ENCODE measurements around the gene ZNF516.

The ZNF516 gene

DNA sequence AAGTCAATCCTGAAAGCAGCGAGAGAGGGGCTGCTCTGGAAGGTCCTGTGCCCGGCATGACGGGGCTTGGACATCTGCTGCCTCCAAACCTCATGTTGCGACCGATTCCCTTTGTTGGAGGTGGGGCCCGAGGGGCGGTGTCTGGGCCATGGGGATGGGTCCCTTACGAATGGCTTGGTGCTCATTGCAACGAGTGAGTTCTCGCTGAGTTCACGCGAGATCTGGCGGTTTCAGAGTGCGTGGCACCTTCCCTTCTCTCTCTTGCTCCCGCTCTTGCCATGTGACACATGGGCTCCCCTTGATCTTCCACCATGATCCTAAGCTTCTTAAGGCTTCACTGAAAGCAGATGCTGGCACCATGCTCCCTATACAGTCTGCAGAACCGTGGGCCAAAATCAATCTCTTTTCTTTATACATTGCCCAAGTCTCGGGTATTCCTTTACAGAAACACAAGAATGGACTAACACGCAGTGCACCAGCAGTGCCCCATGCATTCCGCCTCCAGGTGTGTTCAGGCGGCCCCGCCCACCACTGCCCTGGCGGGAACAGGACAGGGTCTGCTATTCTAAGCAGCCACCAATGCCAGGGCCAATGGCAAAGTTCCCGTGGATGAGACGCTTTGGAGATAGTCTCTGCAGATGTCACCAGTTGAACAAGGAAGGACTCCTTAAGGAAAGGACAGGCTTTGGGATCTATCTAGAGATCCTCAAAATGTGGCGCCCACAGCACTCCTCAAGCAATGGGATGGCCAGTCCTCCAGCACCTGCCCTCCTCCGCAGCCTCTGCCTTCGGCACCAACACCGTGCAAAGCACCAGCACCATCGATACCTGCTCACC is 63.4 kb downstream of the ZNF516 start:
- TF ChIP-seq, protein P1, sequence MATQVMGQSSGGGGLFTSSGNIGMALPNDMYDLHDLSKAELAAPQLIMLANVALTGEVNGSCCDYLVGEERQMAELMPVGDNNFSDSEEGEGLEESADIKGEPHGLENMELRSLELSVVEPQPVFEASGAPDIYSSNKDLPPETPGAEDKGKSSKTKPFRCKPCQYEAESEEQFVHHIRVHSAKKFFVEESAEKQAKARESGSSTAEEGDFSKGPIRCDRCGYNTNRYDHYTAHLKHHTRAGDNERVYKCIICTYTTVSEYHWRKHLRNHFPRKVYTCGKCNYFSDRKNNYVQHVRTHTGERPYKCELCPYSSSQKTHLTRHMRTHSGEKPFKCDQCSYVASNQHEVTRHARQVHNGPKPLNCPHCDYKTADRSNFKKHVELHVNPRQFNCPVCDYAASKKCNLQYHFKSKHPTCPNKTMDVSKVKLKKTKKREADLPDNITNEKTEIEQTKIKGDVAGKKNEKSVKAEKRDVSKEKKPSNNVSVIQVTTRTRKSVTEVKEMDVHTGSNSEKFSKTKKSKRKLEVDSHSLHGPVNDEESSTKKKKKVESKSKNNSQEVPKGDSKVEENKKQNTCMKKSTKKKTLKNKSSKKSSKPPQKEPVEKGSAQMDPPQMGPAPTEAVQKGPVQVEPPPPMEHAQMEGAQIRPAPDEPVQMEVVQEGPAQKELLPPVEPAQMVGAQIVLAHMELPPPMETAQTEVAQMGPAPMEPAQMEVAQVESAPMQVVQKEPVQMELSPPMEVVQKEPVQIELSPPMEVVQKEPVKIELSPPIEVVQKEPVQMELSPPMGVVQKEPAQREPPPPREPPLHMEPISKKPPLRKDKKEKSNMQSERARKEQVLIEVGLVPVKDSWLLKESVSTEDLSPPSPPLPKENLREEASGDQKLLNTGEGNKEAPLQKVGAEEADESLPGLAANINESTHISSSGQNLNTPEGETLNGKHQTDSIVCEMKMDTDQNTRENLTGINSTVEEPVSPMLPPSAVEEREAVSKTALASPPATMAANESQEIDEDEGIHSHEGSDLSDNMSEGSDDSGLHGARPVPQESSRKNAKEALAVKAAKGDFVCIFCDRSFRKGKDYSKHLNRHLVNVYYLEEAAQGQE (IDR thresholded peaks at IDR 0.05; ENCODE audit: low read depth) = no peak
- TF ChIP-seq YY1 (IDR thresholded peaks at IDR 0.05; ENCODE audit: low read depth) = no peak
- TF ChIP-seq RAD21 (IDR thresholded peaks at IDR 0.05; ENCODE audit: low read depth) = no peak
- TF ChIP-seq TEAD4 (IDR thresholded peaks at IDR 0.05) = no peak
- TF ChIP-seq, protein P2, sequence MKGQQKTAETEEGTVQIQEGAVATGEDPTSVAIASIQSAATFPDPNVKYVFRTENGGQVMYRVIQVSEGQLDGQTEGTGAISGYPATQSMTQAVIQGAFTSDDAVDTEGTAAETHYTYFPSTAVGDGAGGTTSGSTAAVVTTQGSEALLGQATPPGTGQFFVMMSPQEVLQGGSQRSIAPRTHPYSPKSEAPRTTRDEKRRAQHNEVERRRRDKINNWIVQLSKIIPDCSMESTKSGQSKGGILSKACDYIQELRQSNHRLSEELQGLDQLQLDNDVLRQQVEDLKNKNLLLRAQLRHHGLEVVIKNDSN (IDR thresholded peaks at IDR 0.05) = no peak
- TF ChIP-seq ZBTB7A (IDR thresholded peaks at IDR 0.05; ENCODE audit: low read depth) = no peak
- no peak for TF ChIP-seq EGR1 (IDR thresholded peaks at IDR 0.05)
- no peak for TF ChIP-seq TCF12 (IDR thresholded peaks at IDR 0.05; ENCODE audit: low read depth)
- TF ChIP-seq CREB1 (IDR thresholded peaks at IDR 0.05; ENCODE audit: low read depth) = no peak
- TF ChIP-seq TAF1 (IDR thresholded peaks at IDR 0.05; ENCODE audit: low read depth) = no peak
- TF ChIP-seq MAX (IDR thresholded peaks at IDR 0.05) = no peak
- TF ChIP-seq FOXM1 (IDR thresholded peaks at IDR 0.05; ENCODE audit: borderline replicate concordance, low read depth) = no peak
- no peak for TF ChIP-seq EP300 (IDR thresholded peaks at IDR 0.05; ENCODE audit: borderline replicate concordance)
- no peak for TF ChIP-seq CEBPB (IDR thresholded peaks at IDR 0.05)
- TF ChIP-seq NFIC (IDR thresholded peaks at IDR 0.05) = no peak

DNA sequence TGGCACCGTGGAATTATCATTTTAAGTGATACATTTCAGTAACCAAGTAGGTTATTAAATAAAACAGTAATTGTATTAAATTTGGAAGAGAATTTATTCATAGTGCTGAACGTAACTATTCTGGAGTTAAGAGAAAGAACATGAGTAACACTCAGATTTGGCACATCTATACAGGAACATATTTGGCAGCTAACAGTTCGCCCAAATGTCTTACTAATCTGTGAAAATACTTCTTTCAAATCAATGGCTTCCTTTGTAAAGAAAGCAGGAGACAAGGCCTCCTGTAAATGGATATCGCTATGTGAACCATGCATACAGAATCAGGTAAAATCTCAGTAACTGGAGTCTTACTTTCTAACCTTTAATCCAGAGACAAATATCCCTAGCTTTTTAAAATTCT is 64.4 kb downstream of the ZNF516 start:
- TF ChIP-seq CEBPB (IDR thresholded peaks at IDR 0.05) (no peak), YY1 (IDR thresholded peaks at IDR 0.05; ENCODE audit: low read depth) (no peak), ZBTB7A (IDR thresholded peaks at IDR 0.05; ENCODE audit: low read depth) (no peak), FOXM1 (IDR thresholded peaks at IDR 0.05; ENCODE audit: borderline replicate concordance, low read depth) (no peak), EP300 (IDR thresholded peaks at IDR 0.05; ENCODE audit: borderline replicate concordance) (no peak), TCF12 (IDR thresholded peaks at IDR 0.05; ENCODE audit: low read depth) (no peak), EGR1 (IDR thresholded peaks at IDR 0.05) (no peak), NFIC (IDR thresholded peaks at IDR 0.05) (no peak), MAX (IDR thresholded peaks at IDR 0.05) (no peak), CREB1 (IDR thresholded peaks at IDR 0.05; ENCODE audit: low read depth) (no peak)
- TF ChIP-seq, protein P1 (IDR thresholded peaks at IDR 0.05; ENCODE audit: low read depth) = no peak
- TF ChIP-seq, protein P2 (IDR thresholded peaks at IDR 0.05) = no peak

DNA sequence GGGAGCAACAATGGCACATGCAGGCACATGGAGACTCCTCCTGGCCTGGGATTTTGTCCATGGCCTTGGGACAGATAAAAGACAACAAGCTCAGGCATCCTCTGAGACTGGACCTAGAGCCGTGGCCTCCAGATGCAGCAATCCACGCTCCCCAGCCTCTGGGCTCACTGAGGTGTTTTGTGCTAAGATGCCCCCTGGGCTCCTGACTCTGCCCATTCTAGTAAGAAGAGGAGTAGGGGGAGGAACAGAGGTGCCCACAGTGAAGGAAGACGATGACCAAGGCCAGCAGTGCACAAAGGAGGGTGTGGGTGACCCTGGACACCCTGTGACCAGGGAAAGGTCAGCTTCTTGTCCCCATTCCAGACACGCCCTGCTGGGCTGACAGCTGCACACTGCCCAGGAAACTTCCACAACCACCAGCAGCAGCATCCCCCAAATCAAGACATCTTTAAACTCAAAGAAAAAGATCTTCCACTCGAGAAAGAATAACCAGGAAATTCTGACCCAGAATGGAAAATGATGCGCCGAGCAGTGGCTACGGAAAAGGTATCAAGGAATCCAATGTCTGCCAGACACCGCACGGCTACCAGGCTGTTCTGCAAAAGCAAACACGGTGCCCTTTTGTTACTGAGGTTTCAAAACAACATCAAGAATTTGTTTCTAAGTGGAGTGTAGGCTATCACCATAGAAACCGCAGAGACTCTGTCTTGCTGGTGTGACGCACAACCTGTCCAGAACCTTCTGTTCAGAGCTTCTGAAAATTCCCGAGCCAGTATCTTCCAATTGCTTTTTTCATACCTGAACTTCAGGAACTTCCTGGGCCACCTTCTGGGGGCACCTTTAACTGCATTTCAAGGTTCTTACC is 65.5 kb downstream of the ZNF516 start:
- TF ChIP-seq, protein P1 (IDR thresholded peaks at IDR 0.05; ENCODE audit: low read depth) = no peak
- TF ChIP-seq TEAD4 (IDR thresholded peaks at IDR 0.05) = no peak
- TF ChIP-seq CEBPB (IDR thresholded peaks at IDR 0.05) = no peak
- TF ChIP-seq RAD21 (IDR thresholded peaks at IDR 0.05; ENCODE audit: low read depth) = no peak
- TF ChIP-seq YY1 (IDR thresholded peaks at IDR 0.05; ENCODE audit: low read depth) = no peak
- TF ChIP-seq TAF1 (IDR thresholded peaks at IDR 0.05; ENCODE audit: low read depth) = no peak
- TF ChIP-seq, protein P2 (IDR thresholded peaks at IDR 0.05) = no peak
- no peak for TF ChIP-seq TCF12 (IDR thresholded peaks at IDR 0.05; ENCODE audit: low read depth)
- TF ChIP-seq CREB1 (IDR thresholded peaks at IDR 0.05; ENCODE audit: low read depth) = no peak
- TF ChIP-seq NFIC (IDR thresholded peaks at IDR 0.05) = no peak
- TF ChIP-seq FOXM1 (IDR thresholded peaks at IDR 0.05; ENCODE audit: borderline replicate concordance, low read depth) = no peak
- no peak for TF ChIP-seq ZBTB7A (IDR thresholded peaks at IDR 0.05; ENCODE audit: low read depth)
- TF ChIP-seq EGR1 (IDR thresholded peaks at IDR 0.05) = no peak
